Fibroblast of skin of left quadriceps (primary cell): Measurements from ENCODE around the gene GJA4.

Experiments used
- DNase-seq, 2 experiments: peaks; one replicate each; pipeline ENCODE4 v3.0.0-alpha.2; 2013; ENCODE audit warnings: low read depth in 2 of 2

GJA4 gene

GRCh38 chr1:34792868-34793727 lies at the start of gene GJA4:
GJA4 (plus strand) TSS chr1:34792999; CDS start chr1:34794214, 1,215 bp downstream.
- DNase-seq = no peak

DNA sequence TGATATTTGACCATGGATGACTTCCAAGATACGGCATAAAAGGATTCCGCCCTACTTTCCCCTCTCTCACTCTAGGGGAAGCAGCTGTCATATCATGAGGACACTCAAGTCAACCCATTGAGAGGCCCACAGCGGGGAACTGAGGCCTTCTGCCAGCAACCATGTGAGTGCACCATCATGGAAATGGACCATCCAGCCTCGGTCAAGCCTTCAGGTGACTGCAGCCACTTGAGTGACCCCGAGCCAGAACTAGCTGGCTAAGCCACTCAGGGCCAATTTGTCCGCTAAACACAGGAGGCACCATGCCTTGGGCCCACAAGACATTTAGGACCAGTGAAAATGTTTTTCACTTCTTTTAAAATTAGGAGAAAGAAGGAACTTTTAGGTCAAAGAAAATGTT lies 49.0 kb upstream of the GJA4 start:
- DNase-seq = no peak

- DNase-seq = no peak
These were observed 47.9 kb upstream of the GJA4 start for GRCh38 chr1:34744851-34745250.

GRCh38 chr1:34745666-34746065 lies 47.1 kb upstream of the GJA4 start:
- DNase-seq = no peak

DNA sequence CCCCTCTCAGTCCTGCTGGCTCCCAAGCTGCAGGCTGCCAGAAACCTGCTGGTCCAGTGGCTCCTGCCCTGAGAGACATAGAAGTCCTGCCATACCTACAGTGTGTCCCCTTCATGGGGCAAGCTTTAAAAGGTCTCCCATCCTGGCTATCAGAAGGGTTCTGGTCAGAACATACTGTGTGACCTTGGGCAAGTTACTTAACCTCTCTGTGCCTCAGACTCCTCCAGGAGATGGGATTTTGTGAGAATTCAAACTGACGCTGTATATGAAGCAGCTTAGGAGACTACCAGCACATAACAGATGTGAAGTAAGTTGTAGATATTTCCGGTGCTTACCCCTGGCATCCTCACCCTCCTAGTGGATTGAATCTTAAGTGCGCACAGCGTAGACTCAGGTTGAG lies 46.7 kb upstream of the GJA4 start:
- no peak for DNase-seq

- no peak for DNase-seq
These were observed 45.8 kb upstream of the GJA4 start for GRCh38 chr1:34746785-34747637.

DNA sequence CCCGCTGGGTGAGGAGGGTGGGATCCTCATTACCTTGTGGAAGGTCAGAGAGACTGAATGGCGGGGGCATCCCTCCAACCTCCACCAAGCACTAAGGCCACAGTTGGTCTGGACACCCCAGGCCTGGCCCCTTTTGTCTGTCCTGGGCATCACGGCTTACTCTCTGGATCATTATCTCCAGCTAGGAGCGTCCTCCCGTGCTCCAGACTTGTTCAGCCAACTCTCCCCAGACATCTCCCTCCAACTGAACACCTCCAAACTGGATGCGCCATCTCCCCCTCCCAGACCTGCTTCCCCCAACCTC lies 45.2 kb upstream of the GJA4 start:
- DNase-seq = no peak

- DNase-seq = no peak
These were observed 42.8 kb upstream of the GJA4 start for GRCh38 chr1:34749992-34750391.

- no peak for DNase-seq
These were observed 42.2 kb upstream of the GJA4 start for GRCh38 chr1:34750610-34751009.

GRCh38 chr1:34753163-34753562 lies 39.6 kb upstream of the GJA4 start:
- no peak for DNase-seq

GRCh38 chr1:34754964-34755637 lies 37.7 kb upstream of the GJA4 start, which contains the start of gene GJB5:
GJB5 (plus strand) TSS chr1:34755047; CDS start chr1:34757331, 2,284 bp downstream.
- no peak for DNase-seq

- no peak for DNase-seq
These were observed 36.8 kb upstream of the GJA4 start for GRCh38 chr1:34755961-34756360.

DNA sequence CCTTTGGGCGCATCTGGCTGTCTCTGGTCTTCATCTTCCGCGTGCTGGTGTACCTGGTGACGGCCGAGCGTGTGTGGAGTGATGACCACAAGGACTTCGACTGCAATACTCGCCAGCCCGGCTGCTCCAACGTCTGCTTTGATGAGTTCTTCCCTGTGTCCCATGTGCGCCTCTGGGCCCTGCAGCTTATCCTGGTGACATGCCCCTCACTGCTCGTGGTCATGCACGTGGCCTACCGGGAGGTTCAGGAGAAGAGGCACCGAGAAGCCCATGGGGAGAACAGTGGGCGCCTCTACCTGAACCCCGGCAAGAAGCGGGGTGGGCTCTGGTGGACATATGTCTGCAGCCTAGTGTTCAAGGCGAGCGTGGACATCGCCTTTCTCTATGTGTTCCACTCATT lies 35.4 kb upstream of the GJA4 start:
- no peak for DNase-seq

DNA sequence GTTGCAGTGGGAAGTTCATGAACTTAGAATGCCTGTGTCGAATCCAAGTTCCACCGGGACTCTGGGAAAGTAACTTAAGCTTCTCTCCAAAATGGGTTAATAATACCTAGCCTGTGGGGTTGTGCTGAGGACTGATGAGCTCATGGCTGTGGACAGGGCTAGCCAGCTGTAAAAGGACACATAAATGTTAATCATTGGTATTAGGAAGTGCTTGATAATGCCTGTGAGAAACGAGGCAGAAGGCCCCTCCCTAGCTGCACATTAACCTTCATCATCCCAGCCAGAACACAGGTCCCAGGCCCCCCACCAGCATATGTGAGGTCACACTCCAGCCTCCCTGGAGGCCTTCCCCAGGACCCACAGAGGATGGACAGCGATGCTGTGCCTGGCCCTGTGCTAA lies 34.0 kb upstream of the GJA4 start:
- DNase-seq = no peak

GRCh38 chr1:34759503-34760357 lies 33.1 kb upstream of the GJA4 start, which contains the start of gene GJB4:
GJB4 (plus strand) TSS chr1:34759740; CDS start chr1:34761255, 1,515 bp downstream.
- DNase-seq = no peak

DNA sequence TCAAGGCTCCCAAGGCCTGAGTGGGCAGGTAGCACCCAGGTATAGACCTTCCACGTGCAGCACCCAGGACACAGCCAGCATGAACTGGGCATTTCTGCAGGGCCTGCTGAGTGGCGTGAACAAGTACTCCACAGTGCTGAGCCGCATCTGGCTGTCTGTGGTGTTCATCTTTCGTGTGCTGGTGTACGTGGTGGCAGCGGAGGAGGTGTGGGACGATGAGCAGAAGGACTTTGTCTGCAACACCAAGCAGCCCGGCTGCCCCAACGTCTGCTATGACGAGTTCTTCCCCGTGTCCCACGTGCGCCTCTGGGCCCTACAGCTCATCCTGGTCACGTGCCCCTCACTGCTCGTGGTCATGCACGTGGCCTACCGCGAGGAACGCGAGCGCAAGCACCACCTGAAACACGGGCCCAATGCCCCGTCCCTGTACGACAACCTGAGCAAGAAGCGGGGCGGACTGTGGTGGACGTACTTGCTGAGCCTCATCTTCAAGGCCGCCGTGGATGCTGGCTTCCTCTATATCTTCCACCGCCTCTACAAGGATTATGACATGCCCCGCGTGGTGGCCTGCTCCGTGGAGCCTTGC lies 31.5 kb upstream of the GJA4 start:
- no peak for DNase-seq

- DNase-seq = no peak
These were observed 31.0 kb upstream of the GJA4 start for GRCh38 chr1:34761776-34762307.

- DNase-seq = no peak
These were observed 30.2 kb upstream of the GJA4 start for GRCh38 chr1:34762474-34763141.

GRCh38 chr1:34763142-34763781 lies 29.5 kb upstream of the GJA4 start:
- no peak for DNase-seq

- DNase-seq = no peak
These were observed 23.9 kb upstream of the GJA4 start for GRCh38 chr1:34768856-34769255.
